Measurements from ENCODE around the gene ZNF492. TPM values are rescaled to one million over a fixed set of nuclear protein-coding genes. Genes with fewer than 3 reads are reported as not detected.
"Not testable (repeated sequence)": the region's sequence is repeated elsewhere in the genome, so short reads cannot be mapped to it uniquely, and the experiment has no call there.

Gene ZNF492
- total and polyA plus RNA-seq, 2 donors (not counting 3 experiments of a cell fraction or from before 2014, with no cell fraction given) = not detected

GRCh38 chr19:22703096-22703495 is 69.0 kb downstream of the ZNF492 start:
- H3K27me3 ChIP-seq (ENCODE audit: control insufficient read depth in 2 of 2, insufficient read depth in 2 of 2, low read length in 2 of 2); BruUV-seq (replicated peaks); H4K20me1 ChIP-seq (replicated peaks; ENCODE audit: control insufficient read depth, extremely low read depth, insufficient read depth, low read length); H2AFZ ChIP-seq (ENCODE audit: low read depth, low read length); dilution Hi-C loops (cut with MboI; ENCODE audit: extremely low pct_ligation_motif_present, low sequenced_read_pairs); H3K4me1 ChIP-seq (ENCODE audit: control insufficient read depth, extremely low read depth, insufficient read depth, low read length); DNase-seq (ENCODE audit: low read depth, low spot score); H3K9ac ChIP-seq (replicated peaks; ENCODE audit: extremely low read depth, insufficient read depth, low read length); H3K36me3 ChIP-seq (ENCODE audit: control insufficient read depth in 2 of 2, extremely low read depth in 1 of 2, insufficient read depth in 2 of 2, low read length in 2 of 2); H3K4me2 ChIP-seq (ENCODE audit: insufficient read depth, low read length); H3K9me3 ChIP-seq (replicated peaks; ENCODE audit: control insufficient read depth, insufficient read depth, low read length); H3K9me1 ChIP-seq (replicated peaks; ENCODE audit: control insufficient read depth, extremely low read depth, insufficient read depth, low read length); POLR2A ChIA-PET; FAIRE-seq; H3K79me2 ChIP-seq (ENCODE audit: control insufficient read depth, insufficient read depth, low read length); H3K4me3 ChIP-seq (replicated peaks in 1 of 3; ENCODE audit: insufficient read depth in 1 of 3, low read depth in 1 of 3, low read length in 3 of 3); H3K27ac ChIP-seq (ENCODE audit: insufficient read depth, low read depth, low read length); CTCF ChIA-PET; intact Hi-C loops (cut with micrococcal nuclease): not testable (repeated sequence)

GRCh38 chr19:22708983-22709382 is 74.9 kb downstream of the ZNF492 start:
- no peak overlapping the region for H3K4me2 ChIP-seq (ENCODE audit: insufficient read depth, low read length)
- FAIRE-seq = no peak
- dilution Hi-C loops (cut with MboI; ENCODE audit: extremely low pct_ligation_motif_present, low sequenced_read_pairs) = no loop called here
- no peak overlapping the region for H3K27ac ChIP-seq (ENCODE audit: insufficient read depth, low read depth, low read length)
- TF ChIP-seq FOS (IDR thresholded peaks at IDR 0.05; ENCODE audit: borderline replicate concordance, insufficient read depth, low read length) (no peak), POLR2A (IDR thresholded peaks at IDR 0.05; ENCODE audit: low read depth, low read length) (no peak), JUN (IDR thresholded peaks at IDR 0.05; ENCODE audit: borderline replicate concordance, insufficient read depth, insufficient read length, low read depth) (no peak), CTCF (IDR thresholded peaks at IDR 0.05; ENCODE audit: extremely low read depth in 1 of 2, insufficient read depth in 1 of 2, low read depth in 1 of 2, low read length in 2 of 2) (no peak), POLR2AphosphoS5 (IDR thresholded peaks at IDR 0.05; ENCODE audit: insufficient read depth, low read depth, low read length) (no peak), EZH2 (IDR thresholded peaks at IDR 0.05; ENCODE audit: borderline replicate concordance, low read depth, low read length, severe bottlenecking) (no peak), MAX (IDR thresholded peaks at IDR 0.05; ENCODE audit: insufficient read depth, insufficient read length) (no peak), MYC (IDR thresholded peaks at IDR 0.05; ENCODE audit: low read depth, low read length) (no peak), GATA2 (IDR thresholded peaks at IDR 0.05; ENCODE audit: insufficient read depth, insufficient read length, low read depth, low read length) (no peak)
- POLR2A ChIA-PET = no interaction called here
- no peaks in the 10 kb centered on the region for H3K27me3 ChIP-seq (ENCODE audit: control insufficient read depth in 2 of 2, insufficient read depth in 2 of 2, low read length in 2 of 2)
- no peak overlapping the region for H3K4me3 ChIP-seq (replicated peaks in 1 of 3; ENCODE audit: insufficient read depth in 1 of 3, low read depth in 1 of 3, low read length in 3 of 3)
- no peaks in the 10 kb centered on the region for H3K4me1 ChIP-seq (ENCODE audit: control insufficient read depth, extremely low read depth, insufficient read depth, low read length)
- no peaks in the 10 kb centered on the region for H3K36me3 ChIP-seq (ENCODE audit: control insufficient read depth in 2 of 2, extremely low read depth in 1 of 2, insufficient read depth in 2 of 2, low read length in 2 of 2)
- intact Hi-C loops (cut with micrococcal nuclease) = no loop called here
- H4K20me1 ChIP-seq (replicated peaks; ENCODE audit: control insufficient read depth, extremely low read depth, insufficient read depth, low read length) = no peaks in the 10 kb centered on the region
- DNase-seq (ENCODE audit: low read depth, low spot score) = no peak
- CTCF ChIA-PET = no interaction called here
- no peaks in the 10 kb centered on the region for H3K9me1 ChIP-seq (replicated peaks; ENCODE audit: control insufficient read depth, extremely low read depth, insufficient read depth, low read length)
- H3K9me3 ChIP-seq (replicated peaks; ENCODE audit: control insufficient read depth, insufficient read depth, low read length) = peaks cover under 1% of the 10 kb centered on the region
- H3K9ac ChIP-seq (replicated peaks; ENCODE audit: extremely low read depth, insufficient read depth, low read length) = no peak overlapping the region
- no TSS peak for BruUV-seq (replicated peaks)
- no peak overlapping the region for H2AFZ ChIP-seq (ENCODE audit: low read depth, low read length)
- H3K79me2 ChIP-seq (ENCODE audit: control insufficient read depth, insufficient read depth, low read length) = no peaks in the 10 kb centered on the region
